ENCODE results near the gene SERPINB5.
A peak's percentile ranks its signal among the peaks of the same experiment; 100 is the strongest.
"Not testable (repeated sequence)": the region's sequence is repeated elsewhere in the genome, so short reads cannot be mapped to it uniquely, and the experiment has no call there.

Gene SERPINB5

DNA sequence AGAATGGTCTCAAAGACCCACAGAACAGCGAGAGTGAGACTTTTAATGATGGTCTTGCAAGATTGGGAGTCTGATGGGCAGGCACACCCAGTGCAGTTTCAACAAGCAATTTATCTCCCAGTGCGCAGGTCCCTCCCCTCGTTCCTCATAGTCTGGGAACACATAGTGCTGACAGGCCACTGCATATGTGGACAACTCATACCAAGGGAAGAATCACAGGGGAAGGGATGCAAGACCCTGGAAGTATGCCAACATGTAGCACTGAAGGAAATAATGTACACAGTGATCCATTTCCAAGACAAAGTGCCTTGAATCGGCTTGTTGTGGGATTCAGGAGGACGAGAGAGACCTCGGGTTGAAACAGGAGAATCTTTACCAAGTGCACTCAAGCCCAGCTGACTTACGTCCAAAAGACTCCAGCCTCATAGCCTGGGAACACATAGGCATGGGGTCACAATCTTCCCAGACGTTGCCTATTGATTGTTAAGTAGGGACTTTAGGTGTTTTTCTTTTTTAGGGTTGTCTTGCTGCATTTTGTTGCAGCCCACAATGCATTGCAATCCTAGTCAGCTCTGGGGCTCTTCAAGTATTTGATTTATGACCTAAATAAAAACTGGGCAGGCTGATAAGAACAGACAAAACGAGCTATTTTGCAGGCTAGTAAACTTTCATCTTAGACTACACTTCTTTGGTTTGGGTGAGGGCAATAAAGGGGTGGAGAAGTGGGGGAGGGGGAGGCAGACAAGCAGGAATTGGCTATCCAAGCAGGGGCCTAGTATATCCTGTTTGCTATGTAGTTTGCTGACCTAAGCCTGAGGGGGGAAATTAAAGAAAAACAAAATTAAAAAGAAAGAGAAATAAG lies 24.7 kb upstream of the SERPINB5 start:
- FAIRE-seq, result no peak
- no peak for DNase-seq (ENCODE audit: insufficient read length, low spot score)
- TF ChIP-seq POLR2A (IDR thresholded peaks at IDR 0.05; ENCODE audit: low read depth, low read length), result no peak

DNA sequence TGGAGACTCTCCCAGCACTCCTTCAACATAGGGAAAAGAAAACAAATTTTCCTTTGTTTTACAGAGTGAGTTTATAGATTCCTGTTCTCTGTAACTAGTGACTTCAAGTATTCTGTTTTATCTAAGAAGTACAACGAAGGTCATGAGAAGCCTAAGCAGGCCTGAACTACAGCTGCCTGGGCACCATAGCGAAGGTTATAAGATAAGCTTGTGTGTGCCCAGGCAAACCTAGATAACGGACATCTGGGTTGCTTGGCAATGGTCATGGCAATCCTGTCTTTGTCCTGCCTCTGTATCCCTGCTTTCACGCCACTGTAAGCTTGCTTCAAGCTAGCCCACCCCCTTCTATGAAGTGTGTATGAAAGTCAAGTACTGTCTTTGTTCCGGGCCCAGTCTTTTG lies 24.0 kb upstream of the SERPINB5 start:
- not testable (repeated sequence) for DNase-seq (ENCODE audit: insufficient read length, low spot score); FAIRE-seq

DNA sequence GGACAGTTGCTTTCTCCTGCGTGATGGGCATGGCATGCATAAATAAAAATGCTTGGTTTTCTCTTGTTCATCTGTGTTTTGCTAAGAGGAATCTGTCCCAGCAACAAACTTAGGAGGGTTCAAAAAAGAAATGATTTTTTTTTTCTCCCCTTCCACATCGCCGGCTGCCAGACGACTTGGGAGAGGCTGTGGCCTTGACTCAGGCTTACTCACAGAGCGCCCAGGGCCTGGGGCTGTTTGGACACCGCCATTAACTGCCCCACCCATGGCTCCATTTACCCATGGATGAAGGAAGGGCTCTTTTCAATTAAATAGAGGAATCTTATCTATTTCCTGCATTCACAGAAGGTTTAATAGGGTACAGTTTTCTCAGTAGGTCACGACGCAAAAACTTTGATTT lies 22.3 kb upstream of the SERPINB5 start:
- TF ChIP-seq POLR2A (IDR thresholded peaks at IDR 0.05; ENCODE audit: low read depth, low read length), result no peak
- DNase-seq (ENCODE audit: insufficient read length, low spot score) (peak; percentile 37), FAIRE-seq (no peak)

DNA sequence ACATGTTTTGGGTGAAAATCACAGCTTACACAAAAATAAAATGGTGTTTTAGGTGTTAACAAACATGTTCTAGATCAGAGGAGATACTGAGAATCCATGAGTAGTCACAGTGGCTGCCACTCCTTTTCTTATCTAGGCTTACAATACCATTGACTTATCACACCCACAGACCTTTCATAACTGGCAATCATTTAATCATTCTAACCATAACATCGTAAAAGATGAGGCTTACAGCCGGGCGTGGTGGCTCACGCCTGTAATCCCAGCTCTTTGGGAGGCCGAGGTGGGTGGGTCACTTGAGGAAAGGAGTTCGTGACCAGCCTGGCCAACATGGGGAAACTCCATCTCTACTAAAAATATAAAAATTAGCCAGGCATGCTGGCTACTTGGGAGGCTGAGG lies 18.8 kb upstream of the SERPINB5 start:
- DNase-seq (ENCODE audit: insufficient read length, low spot score), result no peak
- no peak for TF ChIP-seq POLR2A (IDR thresholded peaks at IDR 0.05; ENCODE audit: low read depth, low read length)
- no peak for FAIRE-seq

DNA sequence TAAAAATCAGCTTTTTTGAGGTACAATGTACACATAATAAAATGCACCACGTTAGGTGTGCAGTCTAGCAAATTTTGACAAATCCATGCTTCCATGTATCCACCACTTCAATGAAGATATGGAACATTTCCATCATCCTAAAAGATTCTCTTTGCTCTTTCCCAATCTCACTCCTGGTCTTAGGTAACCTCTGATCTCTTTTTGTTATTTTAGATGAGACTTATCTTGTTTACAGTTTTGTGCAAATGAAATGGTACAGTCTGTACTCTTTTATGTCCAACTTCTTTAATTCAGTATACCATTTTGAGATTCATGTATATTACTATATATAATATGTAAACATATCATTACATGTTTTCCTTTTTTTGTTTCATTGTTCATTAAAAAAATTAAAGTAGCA lies 16.3 kb upstream of the SERPINB5 start:
- DNase-seq (ENCODE audit: insufficient read length, low spot score) (no peak), FAIRE-seq (no peak)
- no peak for TF ChIP-seq POLR2A (IDR thresholded peaks at IDR 0.05; ENCODE audit: low read depth, low read length)

DNA sequence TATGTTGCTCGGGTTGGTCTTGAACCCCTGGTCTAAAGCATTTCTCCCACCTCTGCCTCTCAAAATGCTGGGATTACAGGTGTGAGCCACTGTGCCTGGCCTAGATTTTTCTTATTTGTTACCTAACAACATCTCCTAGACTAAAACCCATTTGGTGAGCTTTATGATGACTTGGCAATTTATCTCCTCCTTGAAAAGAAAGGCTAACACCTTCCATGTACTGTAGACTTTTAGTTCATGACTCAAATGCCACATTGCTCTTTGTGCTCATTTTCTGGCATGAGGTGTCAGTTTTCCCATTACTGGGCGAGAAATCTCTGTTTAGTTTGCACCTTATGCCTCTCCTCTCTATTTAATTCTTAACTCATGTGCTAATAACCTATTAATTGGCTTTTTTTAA lies 12.3 kb upstream of the SERPINB5 start:
- no peak for DNase-seq (ENCODE audit: insufficient read length, low spot score)
- FAIRE-seq, result no peak

DNA sequence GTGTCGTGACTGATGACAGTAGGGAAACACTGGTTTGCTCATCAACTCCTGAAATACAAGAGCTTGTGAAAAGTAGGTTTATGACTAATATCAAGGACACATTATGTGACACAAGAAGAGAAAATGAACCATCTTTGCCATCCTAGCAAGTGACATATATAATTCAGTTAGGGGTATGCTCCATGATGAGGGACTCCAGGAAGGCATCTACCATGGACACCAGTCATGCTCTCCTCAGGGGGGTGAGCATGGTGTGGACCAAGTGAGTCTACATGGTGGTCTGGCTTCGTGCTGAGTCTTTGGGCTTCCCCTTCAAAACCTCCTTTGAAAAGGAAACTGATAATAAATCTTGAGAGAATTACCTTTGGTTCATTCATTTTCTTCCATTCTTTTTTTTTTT lies 11.7 kb upstream of the SERPINB5 start:
- no peak for TF ChIP-seq POLR2A (IDR thresholded peaks at IDR 0.05; ENCODE audit: low read depth, low read length)
- FAIRE-seq (no peak), DNase-seq (ENCODE audit: insufficient read length, low spot score) (no peak)

More for the DNA sequence above, 12.3 kb upstream of the SERPINB5 start:
- TF ChIP-seq POLR2A (IDR thresholded peaks at IDR 0.05; ENCODE audit: low read depth, low read length), result no peak

DNA sequence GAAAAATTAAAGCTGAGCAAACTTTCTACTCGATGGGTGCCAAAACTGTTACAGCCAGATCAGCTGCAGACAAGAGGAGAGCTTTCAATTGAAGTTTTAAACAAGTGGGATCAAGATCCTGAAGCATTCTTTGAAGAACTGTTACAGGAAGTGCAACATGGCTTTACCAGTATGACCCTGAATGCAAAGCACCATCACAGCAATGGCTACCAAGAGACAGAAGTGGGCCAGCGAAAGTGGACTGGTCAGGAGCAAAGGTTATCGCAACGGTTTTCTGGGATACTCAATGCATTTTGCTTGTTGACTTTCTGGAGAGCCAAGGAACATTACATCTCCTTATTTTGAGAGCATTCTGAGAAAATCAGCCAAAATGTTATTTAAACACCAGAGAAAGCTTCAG lies 9.1 kb upstream of the SERPINB5 start:
- TF ChIP-seq POLR2A (IDR thresholded peaks at IDR 0.05; ENCODE audit: low read depth, low read length), result no peak
- FAIRE-seq (no peak), DNase-seq (ENCODE audit: insufficient read length, low spot score) (no peak)

DNA sequence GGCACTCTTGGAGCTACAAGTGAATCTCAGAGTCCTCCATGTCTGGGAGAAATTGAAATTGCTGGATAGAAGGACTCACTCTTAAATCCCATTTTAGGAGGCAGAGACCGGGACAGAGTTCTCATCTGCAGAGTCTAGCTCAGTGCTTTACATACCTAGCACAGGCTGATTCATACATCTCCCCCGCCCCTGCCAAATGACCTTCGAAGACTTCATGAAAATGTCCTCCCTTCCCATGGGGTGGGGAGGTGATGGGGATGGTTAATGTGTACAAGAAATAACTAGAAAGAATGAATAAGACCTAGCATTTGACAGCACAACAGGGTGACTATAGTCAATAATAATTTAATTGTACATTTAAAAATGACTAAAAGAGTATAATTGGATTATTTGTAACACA lies 8.2 kb upstream of the SERPINB5 start:
- TF ChIP-seq POLR2A (IDR thresholded peaks at IDR 0.05; ENCODE audit: low read depth, low read length), result no peak
- FAIRE-seq (no peak), DNase-seq (ENCODE audit: insufficient read length, low spot score) (no peak)

DNA sequence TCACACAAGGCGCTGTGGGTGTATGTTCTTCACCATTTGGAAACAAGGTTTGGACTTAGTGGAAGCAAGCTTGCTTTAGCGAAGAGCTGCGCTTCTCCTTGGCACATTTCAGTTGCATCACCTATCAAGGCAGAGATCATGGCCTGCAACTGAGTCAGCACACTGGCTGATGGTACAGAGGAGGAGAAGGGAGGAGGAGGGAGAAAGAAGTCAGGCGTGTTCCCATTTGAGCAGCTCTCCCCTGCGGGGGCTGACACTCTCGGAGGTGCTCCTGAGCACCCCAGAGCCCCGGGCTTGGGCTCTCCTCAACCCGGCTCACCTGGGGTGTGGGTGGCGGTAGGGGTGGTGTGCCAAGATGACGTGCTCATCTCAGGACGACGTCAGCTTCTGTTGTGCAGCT lies 6.0 kb upstream of the SERPINB5 start:
- TF ChIP-seq POLR2A (IDR thresholded peaks at IDR 0.05; ENCODE audit: low read depth, low read length), result no peak
- FAIRE-seq (no peak), DNase-seq (ENCODE audit: insufficient read length, low spot score) (no peak)

DNA sequence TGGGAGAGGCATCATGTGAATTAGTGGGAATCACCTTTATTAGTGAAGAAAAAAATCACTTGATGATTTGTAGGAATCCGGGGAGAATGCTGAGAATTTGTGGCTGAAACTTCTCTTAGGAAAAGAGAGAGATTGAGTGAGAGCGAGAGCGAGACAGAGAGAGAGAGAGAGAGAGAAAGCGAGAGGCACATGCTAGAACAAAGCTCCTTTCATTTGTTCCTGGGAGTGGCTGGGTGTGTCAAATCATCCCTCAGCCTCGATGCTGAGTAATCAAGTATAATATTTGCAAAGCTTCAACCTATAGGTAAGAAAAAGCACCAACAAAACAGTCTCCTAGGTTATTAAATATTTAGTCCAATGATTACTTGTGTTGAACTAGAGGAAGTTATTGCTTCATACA lies 4.4 kb upstream of the SERPINB5 start:
- peak; percentile 36 for FAIRE-seq
- no peak for TF ChIP-seq POLR2A (IDR thresholded peaks at IDR 0.05; ENCODE audit: low read depth, low read length)
- DNase-seq (ENCODE audit: insufficient read length, low spot score), result peak; percentile 9

DNA sequence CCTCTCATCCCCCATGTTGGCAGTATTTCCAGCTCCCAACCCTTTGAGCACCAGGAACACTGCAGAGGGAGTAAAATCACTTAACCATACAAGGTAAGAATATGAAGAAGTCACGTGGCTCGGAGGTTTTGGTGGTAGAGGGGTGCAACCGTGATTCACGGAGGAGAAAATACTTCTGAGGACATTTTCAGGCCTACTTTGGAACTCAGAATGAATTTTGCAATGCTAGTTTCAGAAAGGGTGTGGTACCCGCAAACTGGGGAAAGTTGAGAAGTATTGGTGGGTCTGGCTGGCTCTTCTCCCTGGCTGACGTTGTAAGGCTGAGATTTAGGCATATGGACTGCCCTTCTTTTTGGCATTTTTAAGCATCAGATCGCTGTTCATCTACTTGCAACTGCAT lies 442 bp downstream of the SERPINB5 start:
- TF ChIP-seq POLR2A (IDR thresholded peaks at IDR 0.05; ENCODE audit: low read depth, low read length), result no peak
- DNase-seq (ENCODE audit: insufficient read length, low spot score) (no peak), FAIRE-seq (no peak)

DNA sequence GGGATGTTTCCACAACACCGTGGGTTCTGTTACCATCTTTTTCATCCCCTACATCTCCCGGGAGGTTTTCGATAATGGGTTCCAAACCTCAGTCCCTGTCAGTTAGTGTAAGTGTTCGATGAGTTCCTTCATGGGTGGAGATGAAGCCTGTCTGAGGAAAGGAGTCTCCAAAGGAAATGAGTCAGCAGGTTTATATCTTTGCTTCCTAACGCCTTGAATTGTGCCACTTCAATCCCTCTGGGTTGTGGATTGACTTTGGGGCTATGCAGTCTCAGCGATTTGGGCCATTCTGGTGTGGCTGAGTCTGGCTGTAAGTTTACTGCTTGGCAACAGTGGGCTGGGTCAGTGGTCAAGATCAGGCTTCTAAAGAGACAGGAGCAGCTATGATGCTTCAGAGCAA lies 1.2 kb downstream of the SERPINB5 start:
- DNase-seq (ENCODE audit: insufficient read length, low spot score) (no peak), FAIRE-seq (peak; percentile 75)
- TF ChIP-seq POLR2A (IDR thresholded peaks at IDR 0.05; ENCODE audit: low read depth, low read length), result no peak

DNA sequence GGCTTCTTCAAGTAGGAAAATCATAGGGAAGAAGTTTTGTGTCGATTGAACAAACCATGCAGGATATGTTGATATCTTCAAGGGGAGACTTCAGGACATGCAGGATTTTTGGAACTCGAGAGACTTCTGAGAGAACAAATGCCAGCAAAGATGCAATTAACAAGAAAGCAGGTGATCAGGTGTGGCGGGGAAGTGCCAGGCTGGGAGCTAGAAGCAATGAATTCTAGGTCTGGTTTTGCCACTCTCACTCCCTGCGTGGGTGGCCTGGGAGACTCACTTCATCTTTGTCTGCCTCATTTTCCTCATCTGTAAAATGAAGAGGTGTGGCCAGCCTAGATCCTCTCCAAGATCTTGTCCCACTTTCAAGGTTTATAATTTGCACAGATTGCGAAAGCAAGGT lies 3.1 kb downstream of the SERPINB5 start:
- no peak for TF ChIP-seq POLR2A (IDR thresholded peaks at IDR 0.05; ENCODE audit: low read depth, low read length)
- no peak for FAIRE-seq
- DNase-seq (ENCODE audit: insufficient read length, low spot score), result no peak

DNA sequence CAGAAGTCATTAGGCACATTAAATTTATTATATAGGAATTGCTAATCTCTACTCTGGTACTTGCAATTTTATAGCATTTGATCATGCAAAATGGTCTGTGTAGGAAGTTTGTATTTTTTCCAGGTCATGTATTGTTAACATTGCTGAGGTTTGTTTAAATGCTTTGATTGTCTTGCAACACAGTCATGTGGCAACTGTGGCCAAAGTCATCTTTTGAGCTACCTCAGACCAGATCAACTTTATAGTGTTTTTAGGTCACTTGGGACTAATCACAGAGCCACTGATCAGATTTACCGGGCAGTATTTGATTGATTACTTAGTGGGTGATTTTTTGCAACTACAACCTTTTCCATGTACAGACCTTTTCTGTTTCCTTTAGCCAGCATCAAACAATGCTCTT lies 3.7 kb downstream of the SERPINB5 start:
- TF ChIP-seq POLR2A (IDR thresholded peaks at IDR 0.05; ENCODE audit: low read depth, low read length), result no peak
- FAIRE-seq (no peak), DNase-seq (ENCODE audit: insufficient read length, low spot score) (no peak)

Data from H54 (cell line).